HG03575 (cell line): ENCODE results near the gene RCCD1.
A peak's percentile ranks its signal among the peaks of the same experiment; 100 is the strongest.

ENCODE experiments used
- ATAC-seq: cut with Tn5 transposase; IDR thresholded peaks from one replicate; pipeline ENCODE4 v1.9.1; 2021; ENCODE audit not compliant: unreplicated experiment, insufficient number of reproducible peaks, low FRiP score; ENCODE audit errors: extremely low read depth

RCCD1 gene

DNA sequence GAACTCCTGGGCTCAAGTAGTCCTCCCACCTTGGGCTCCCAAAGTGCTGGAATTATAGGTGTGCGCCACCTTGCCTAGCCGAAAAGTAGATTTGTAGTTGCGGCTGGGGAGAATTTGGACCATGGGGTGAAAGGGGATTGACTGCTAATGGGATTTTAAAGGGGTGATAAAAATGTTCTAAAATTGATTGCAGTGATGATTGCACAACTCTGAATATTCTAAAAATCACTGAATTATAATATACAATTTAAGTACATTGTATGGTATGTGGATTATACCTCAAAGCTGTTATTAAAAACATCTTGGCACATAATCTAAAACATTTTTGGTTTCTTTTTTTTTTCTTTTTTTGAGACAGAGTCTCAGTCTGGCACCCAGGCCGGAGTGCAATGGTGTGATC is 35.8 kb downstream of the RCCD1 start:
- ATAC-seq: no peak

GRCh38 chr15:90991587-90992285 is 37.1 kb downstream of the RCCD1 start:
- no peak for ATAC-seq

DNA sequence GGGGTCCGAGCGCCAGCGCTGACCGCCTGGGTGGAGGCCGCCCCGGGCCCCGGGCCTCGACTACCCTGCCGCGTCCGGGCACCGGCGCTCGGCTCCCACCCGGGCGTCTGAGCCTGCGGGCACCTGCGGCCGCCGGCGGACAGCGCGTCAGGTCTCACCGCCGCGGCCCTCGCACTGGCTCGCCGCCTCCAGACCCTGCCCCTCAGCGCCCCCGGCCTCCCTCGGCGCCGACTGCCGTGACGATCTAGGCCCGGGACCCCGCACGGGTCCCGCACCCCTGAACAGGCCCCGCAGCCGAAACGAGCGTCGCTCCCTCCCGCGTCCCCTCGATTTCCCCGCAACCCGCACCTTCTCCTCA is 39.4 kb downstream of the RCCD1 start:
- no peak for ATAC-seq

- peak; percentile 63 for ATAC-seq
Observed at GRCh38 chr15:90994417-90995311, 40.0 kb downstream of the RCCD1 start, which contains the start of gene PRC1. Gene PRC1 (minus strand): TSS chr15:90994535. CDS start chr15:90994417, 118 bp downstream.

DNA sequence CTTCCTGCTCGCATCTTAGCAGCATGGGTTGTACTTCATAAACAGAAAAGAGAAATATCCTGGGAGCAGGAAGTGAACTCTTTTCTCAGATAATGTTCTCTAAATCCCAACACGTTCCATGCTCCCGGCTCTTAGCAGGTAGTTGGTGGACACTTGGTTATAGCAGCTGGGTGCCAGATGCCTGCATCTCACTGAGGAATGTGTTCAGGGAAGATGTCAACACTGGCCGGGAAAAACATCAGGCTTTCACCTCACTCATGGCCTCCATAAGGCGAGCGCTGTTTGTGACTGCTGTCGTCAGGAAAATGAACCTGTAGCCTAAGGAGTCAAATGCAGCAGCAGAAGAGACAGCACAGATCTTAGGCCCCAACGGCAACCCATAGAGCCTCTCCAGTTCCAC is 44.1 kb downstream of the RCCD1 start:
- no peak for ATAC-seq

DNA sequence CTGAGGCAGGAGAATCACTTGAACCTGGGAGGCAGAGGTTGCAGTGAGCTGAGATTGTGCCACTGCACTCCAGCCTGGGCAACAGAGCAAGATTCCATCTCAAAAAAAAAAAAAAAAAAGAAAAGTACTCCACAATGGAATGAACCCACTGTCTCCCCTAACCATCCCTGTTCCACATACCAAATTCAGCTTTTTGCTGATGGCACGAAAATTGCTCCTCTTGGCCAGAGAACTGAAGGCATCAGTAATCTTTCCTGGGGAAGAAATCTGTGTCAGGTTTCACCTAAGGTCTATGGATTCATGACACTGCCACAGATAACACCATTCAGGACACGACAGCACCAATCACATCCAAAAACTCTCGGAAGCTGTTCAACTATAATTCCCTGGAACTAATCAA is 46.5 kb downstream of the RCCD1 start:
- no peak for ATAC-seq

GRCh38 chr15:91007266-91007665 is 52.6 kb downstream of the RCCD1 start:
- ATAC-seq: no peak
